GM13977 (cell line): ENCODE measurements around the gene MAP7D3.
A peak's percentile ranks its signal among the peaks of the same experiment; 100 is the strongest.

Experiments used
- DNase-seq: peaks from one replicate; pipeline ENCODE4 v3.0.0; 2012; ENCODE audit warnings: low spot score
- in situ Hi-C: fragments of 300-500 bp; cut with MboI; formaldehyde crosslinking; loops from one replicate; pipeline ENCODE4 v1.12.0; 2022; ENCODE audit warnings: low sequenced_read_pairs, low pct_unique_long_range_greater_than_20kb, mixed read lengths, inconsistent platforms; ENCODE audit not compliant: unreplicated experiment
- TF ChIP-seq, protein P1 (sequence below): IDR thresholded peaks from 2 replicates; pipeline ENCODE4 v1.5.1; 2012; ENCODE audit warnings: mild to moderate bottlenecking, control low read depth; ENCODE audit not compliant: insufficient read depth; ENCODE audit errors: extremely low read depth, missing control alignments

The MAP7D3 gene

GRCh38 chrX:136203951-136204350, 47.2 kb downstream of the MAP7D3 start:
- TF ChIP-seq, protein P1, sequence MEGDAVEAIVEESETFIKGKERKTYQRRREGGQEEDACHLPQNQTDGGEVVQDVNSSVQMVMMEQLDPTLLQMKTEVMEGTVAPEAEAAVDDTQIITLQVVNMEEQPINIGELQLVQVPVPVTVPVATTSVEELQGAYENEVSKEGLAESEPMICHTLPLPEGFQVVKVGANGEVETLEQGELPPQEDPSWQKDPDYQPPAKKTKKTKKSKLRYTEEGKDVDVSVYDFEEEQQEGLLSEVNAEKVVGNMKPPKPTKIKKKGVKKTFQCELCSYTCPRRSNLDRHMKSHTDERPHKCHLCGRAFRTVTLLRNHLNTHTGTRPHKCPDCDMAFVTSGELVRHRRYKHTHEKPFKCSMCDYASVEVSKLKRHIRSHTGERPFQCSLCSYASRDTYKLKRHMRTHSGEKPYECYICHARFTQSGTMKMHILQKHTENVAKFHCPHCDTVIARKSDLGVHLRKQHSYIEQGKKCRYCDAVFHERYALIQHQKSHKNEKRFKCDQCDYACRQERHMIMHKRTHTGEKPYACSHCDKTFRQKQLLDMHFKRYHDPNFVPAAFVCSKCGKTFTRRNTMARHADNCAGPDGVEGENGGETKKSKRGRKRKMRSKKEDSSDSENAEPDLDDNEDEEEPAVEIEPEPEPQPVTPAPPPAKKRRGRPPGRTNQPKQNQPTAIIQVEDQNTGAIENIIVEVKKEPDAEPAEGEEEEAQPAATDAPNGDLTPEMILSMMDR = no peak
- DNase-seq = no peak
- in situ Hi-C loops = no loop called here

DNA sequence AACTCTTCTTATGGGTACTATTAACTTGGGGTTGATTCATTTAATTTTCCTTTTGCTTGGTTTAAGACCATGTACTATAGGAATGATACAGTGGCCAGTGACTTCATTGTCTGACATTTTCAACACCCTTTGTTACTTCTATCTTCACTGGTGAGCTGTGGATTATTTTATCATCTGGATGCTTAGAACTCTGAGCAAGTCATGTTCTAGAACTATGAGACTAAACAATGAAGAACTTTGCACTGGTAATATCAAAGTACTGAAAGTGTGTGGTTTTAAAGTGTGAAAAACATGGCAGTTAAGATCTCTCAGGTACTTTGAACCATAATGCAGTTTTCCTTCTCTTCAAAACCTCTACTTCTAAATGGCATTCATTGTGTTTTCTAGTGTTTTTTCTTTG, 47.8 kb downstream of the MAP7D3 start:
- TF ChIP-seq, protein P1 = no peak
- no peak for DNase-seq
- in situ Hi-C loops = no loop called here

- in situ Hi-C loops = no loop called here
- DNase-seq = no peak
- TF ChIP-seq, protein P1 = no peak
Observed at GRCh38 chrX:136202889-136203288, 48.3 kb downstream of the MAP7D3 start.

DNA sequence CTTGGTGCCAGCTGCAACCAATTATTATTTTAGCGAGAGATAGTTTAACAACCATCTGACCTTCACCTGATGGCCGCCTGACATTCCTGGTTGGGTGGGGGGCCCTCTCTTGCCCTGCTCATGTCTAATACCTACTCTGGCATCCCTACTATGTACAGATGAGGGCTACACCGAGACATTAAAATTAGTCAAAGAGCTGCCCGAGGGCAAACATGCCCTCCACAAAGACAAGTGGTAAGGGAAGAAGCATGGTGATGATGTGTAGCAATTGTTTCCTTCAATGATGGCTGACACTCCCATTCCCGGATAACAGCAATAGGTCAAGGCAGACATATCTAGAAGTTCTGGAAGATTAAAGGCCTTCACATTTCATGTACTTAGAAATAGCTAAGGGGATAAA, 49.6 kb downstream of the MAP7D3 start:
- in situ Hi-C loops = no loop called here
- no peak for DNase-seq
- TF ChIP-seq, protein P1 = no peak

GRCh38 chrX:136200466-136200865, 50.7 kb downstream of the MAP7D3 start:
- in situ Hi-C loops = no loop called here
- DNase-seq = peak; percentile 16
- TF ChIP-seq, protein P1 = peak; percentile 29

DNA sequence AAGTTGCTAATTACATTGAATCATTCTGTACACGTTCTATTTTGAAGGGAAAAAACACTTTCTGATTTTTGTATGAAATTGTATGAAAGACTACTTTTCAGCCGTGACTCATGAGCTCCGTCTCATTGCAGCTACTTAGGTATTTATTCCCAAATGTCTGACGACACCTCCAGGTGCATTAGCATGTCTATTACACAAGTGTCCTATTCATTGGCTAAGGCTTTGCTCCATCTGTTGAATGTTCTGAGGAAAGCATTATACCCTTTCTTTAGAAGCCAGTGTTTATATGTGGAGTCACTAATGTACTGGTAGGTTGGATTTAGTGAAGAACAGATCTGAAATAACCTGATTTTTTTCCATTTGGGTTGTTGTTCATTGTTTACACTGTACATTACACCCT, 51.8 kb downstream of the MAP7D3 start:
- no peak for DNase-seq
- in situ Hi-C loops = no loop called here
- TF ChIP-seq, protein P1 = no peak
